ENCODE data around the gene DNAJC12. TPM values are rescaled to one million over a fixed set of nuclear protein-coding genes. Genes with fewer than 3 reads are reported as not detected.
"Not testable (repeated sequence)": the region's sequence is repeated elsewhere in the genome, so short reads cannot be mapped to it uniquely, and the experiment has no call there.

Gene DNAJC12
- total RNA-seq, 2 donors from 2014 or later: not detected

DNA sequence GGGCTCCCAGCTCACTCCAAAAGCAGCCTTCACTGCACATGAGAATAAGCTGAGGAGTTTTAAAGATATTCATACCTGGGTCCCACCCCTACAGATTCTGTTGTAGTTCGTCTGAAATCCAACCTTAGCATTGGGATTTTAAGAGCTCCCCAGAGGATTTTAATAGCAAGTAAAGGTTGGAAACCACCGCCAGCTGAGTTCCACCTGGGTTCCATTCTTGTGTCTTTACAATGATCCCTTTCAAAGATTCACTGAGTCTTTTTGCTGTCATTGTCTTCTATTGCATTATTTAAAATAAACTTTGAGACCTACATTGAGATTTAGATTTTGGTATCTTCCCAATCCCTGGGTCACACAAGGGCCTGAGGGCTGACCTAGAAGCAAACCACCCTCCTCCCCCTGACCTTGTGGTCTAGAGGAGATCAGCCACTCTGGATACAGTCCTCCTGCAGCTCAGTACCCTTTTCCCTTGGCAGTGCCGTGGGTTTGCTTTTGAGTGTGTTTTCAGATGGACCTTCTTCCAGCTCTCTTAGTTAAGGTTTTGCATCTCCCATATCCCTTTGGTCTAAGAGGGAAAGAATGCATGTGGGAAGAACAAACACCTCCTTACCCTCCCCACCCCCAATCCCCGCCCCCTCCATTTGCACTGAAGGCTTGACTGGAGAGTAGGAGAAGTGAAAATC, 23.9 kb upstream of the DNAJC12 start:
- no peaks in the 10 kb centered on the region for H3K9me3 ChIP-seq (ENCODE audit: control insufficient read depth, low read length, poor library complexity, severe bottlenecking)
- DNase-seq: no peak
- H3K27ac Mint-ChIP-seq: no peak overlapping the region
- no peaks in the 10 kb centered on the region for H3K36me3 Mint-ChIP-seq (ENCODE audit: low read depth)
- no peak for ATAC-seq
- no peaks in the 10 kb centered on the region for H3K4me1 Mint-ChIP-seq
- H3K27me3 Mint-ChIP-seq: no peaks in the 10 kb centered on the region
- H3K4me3 Mint-ChIP-seq: no peak overlapping the region

GRCh38 chr10:67858971-67859370, 21.0 kb upstream of the DNAJC12 start:
- Mint-ChIP-seq H3K27me3 (no peaks in the 10 kb centered on the region), H3K4me3 (no peak overlapping the region), H3K4me1 (peaks cover 4% of the 10 kb centered on the region), H3K27ac (no peak overlapping the region), H3K36me3 (ENCODE audit: low read depth) (no peaks in the 10 kb centered on the region)
- no peaks in the 10 kb centered on the region for H3K9me3 ChIP-seq (ENCODE audit: control insufficient read depth, low read length, poor library complexity, severe bottlenecking)
- ATAC-seq (no peak), DNase-seq (no peak)

GRCh38 chr10:67853512-67853911, 15.5 kb upstream of the DNAJC12 start:
- H3K9me3 ChIP-seq (ENCODE audit: control insufficient read depth, low read length, poor library complexity, severe bottlenecking): no peaks in the 10 kb centered on the region
- peaks cover 7% of the 10 kb centered on the region for H3K4me1 Mint-ChIP-seq
- no peak overlapping the region for H3K27ac Mint-ChIP-seq
- H3K36me3 Mint-ChIP-seq (ENCODE audit: low read depth): no peaks in the 10 kb centered on the region
- no peak for DNase-seq
- H3K27me3 Mint-ChIP-seq: no peaks in the 10 kb centered on the region
- ATAC-seq: no peak
- H3K4me3 Mint-ChIP-seq: no peak overlapping the region

- Mint-ChIP-seq H3K27me3 (no peaks in the 10 kb centered on the region), H3K27ac (no peak overlapping the region), H3K36me3 (ENCODE audit: low read depth) (no peaks in the 10 kb centered on the region), H3K4me3 (no peak overlapping the region), H3K4me1 (peaks cover 7% of the 10 kb centered on the region)
- no peaks in the 10 kb centered on the region for H3K9me3 ChIP-seq (ENCODE audit: control insufficient read depth, low read length, poor library complexity, severe bottlenecking)
- ATAC-seq (no peak), DNase-seq (no peak)
Measured at GRCh38 chr10:67852761-67853160, 14.8 kb upstream of the DNAJC12 start.

DNA sequence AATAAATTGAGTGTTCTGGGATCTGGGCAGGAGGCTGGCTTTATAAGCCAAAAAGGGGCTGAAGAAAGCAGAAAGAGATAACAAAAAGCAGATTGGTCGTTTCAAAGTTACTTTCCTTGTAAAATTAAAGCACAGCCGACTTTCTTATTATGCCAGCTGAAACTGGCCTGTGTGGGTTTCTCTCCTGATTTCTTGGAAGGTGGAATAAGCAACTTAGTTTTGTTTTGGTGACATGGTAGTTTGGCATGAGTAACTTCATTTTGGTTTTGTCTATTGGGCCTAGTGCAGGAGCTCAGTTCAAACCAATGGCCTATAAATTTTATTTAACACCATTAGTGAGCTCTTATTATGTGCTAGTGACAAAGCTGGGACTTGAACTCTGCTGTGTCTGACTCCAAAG, 13.2 kb upstream of the DNAJC12 start:
- Mint-ChIP-seq H3K4me3 (peak overlapping the region; percentile 28), H3K4me1 (peaks cover 7% of the 10 kb centered on the region), H3K27ac (peak overlapping the region; percentile 96), H3K36me3 (ENCODE audit: low read depth) (no peaks in the 10 kb centered on the region), H3K27me3 (no peaks in the 10 kb centered on the region)
- ATAC-seq (no peak), DNase-seq (no peak)
- H3K9me3 ChIP-seq (ENCODE audit: control insufficient read depth, low read length, poor library complexity, severe bottlenecking): no peaks in the 10 kb centered on the region

- H3K27ac Mint-ChIP-seq: peak overlapping the region; percentile 96
- no peaks in the 10 kb centered on the region for H3K27me3 Mint-ChIP-seq
Measured at GRCh38 chr10:67849331-67850011, 11.5 kb upstream of the DNAJC12 start.

DNA sequence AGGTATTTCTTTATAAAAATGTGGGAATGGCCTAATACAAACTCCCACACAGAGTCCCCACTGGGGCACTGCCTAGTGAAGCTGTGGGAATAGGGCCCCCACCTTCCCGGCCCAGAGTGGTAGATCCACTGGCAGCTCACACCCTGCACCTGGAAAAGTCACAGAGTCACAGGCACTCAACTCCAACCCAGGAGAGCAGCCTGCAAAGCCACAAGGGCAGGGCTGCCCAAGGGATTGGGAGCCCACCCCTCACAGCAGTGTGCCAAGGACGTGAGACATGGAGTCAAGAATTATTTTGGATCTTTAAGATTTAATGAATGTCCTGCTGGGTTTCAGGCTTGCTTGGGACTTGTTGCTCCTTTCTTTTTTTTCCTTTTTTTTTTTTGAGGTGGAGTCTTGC, 5.3 kb upstream of the DNAJC12 start:
- no peaks in the 10 kb centered on the region for H3K4me1 Mint-ChIP-seq
- H3K27ac Mint-ChIP-seq: no peak overlapping the region
- H3K27me3 Mint-ChIP-seq: no peaks in the 10 kb centered on the region
- no peak for DNase-seq
- H3K4me3 Mint-ChIP-seq: no peak overlapping the region
- H3K9me3 ChIP-seq (ENCODE audit: control insufficient read depth, low read length, poor library complexity, severe bottlenecking): no peaks in the 10 kb centered on the region
- no peak for ATAC-seq
- no peaks in the 10 kb centered on the region for H3K36me3 Mint-ChIP-seq (ENCODE audit: low read depth)

More at GRCh38 chr10:67849331-67850011, 11.5 kb upstream of the DNAJC12 start:
- peak overlapping the region; percentile 93 for H3K4me3 Mint-ChIP-seq
- peak; percentile 99 for ATAC-seq
- peak; percentile 79 to 90 (median 80) for DNase-seq
- H3K36me3 Mint-ChIP-seq (ENCODE audit: low read depth): no peaks in the 10 kb centered on the region
- H3K9me3 ChIP-seq (ENCODE audit: control insufficient read depth, low read length, poor library complexity, severe bottlenecking): no peaks in the 10 kb centered on the region
- H3K4me1 Mint-ChIP-seq: peaks cover 3% of the 10 kb centered on the region

DNA sequence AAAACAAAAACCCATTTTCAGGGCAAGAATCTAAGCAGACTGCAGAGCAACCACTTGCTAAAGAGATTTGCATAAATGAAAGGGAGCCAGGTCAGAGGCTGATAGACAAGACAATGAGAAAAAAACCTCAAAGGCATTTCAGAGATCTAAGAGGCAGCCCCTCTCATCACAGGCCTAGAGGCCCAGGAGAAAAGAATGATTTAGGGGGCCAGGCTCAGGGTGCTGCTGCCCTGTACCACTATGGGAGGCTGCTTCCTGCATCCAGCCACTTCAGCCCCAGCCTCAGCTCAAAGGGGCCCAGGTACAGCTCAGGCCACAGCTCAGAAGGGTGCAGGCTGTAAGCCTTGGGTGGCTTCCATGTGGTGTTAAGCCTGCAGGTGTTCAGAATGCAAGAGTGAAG, 3.7 kb upstream of the DNAJC12 start:
- DNase-seq (no peak), ATAC-seq (no peak)
- H3K4me1 Mint-ChIP-seq: no peaks in the 10 kb centered on the region
- H3K27me3 Mint-ChIP-seq: no peaks in the 10 kb centered on the region
- H3K36me3 Mint-ChIP-seq (ENCODE audit: low read depth): no peaks in the 10 kb centered on the region
- H3K27ac Mint-ChIP-seq: no peak overlapping the region
- no peak overlapping the region for H3K4me3 Mint-ChIP-seq
- no peaks in the 10 kb centered on the region for H3K9me3 ChIP-seq (ENCODE audit: control insufficient read depth, low read length, poor library complexity, severe bottlenecking)

GRCh38 chr10:67839951-67840350, 2.0 kb upstream of the DNAJC12 start:
- Mint-ChIP-seq H3K4me1 (no peaks in the 10 kb centered on the region), H3K36me3 (ENCODE audit: low read depth) (no peaks in the 10 kb centered on the region), H3K27ac (no peak overlapping the region), H3K27me3 (no peaks in the 10 kb centered on the region), H3K4me3 (no peak overlapping the region)
- DNase-seq (no peak), ATAC-seq (no peak)
- no peaks in the 10 kb centered on the region for H3K9me3 ChIP-seq (ENCODE audit: control insufficient read depth, low read length, poor library complexity, severe bottlenecking)

DNA sequence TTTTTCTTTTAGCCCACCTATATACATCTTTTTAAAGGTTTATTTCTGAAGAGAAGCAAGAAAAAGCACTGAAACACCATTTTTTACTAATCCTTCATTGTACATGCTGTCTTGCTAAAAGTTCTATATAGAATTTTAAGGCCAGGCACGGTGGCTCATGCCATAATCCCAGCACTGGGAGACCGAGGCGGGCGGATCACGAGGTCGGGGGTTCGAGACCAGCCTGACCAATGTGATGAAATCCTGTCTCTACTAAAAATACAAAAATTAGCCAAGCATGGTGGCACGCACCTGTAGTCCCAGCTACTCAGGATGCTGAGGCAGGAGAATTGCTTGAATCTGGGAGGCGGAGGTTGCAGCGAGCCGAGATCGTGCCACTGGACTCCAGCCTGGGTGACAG, 1.5 kb upstream of the DNAJC12 start:
- not testable (repeated sequence) for H3K4me3 Mint-ChIP-seq; H3K27me3 Mint-ChIP-seq; H3K9me3 ChIP-seq (ENCODE audit: control insufficient read depth, low read length, poor library complexity, severe bottlenecking); DNase-seq; H3K36me3 Mint-ChIP-seq (ENCODE audit: low read depth); H3K27ac Mint-ChIP-seq; H3K4me1 Mint-ChIP-seq; ATAC-seq

DNA sequence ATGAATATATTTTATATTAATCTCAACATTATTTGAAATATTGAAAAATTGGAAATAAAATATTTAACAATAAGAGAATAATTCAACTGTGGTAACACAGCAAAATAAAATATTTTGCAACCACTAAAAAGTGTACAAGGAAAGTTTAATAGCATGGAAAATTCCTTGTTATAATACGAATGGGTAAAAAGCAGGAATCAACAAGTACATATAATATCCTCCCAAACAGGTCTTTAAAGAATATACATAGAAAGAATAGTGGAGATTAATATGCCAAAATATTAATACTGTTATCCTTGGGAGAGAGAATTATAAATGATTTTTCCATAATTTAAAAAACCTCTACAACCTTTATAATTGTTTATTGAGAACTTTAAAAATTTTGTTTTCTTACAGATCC, 1.0 kb downstream of the DNAJC12 start:
- Mint-ChIP-seq H3K27me3 (no peaks in the 10 kb centered on the region), H3K4me1 (no peaks in the 10 kb centered on the region), H3K27ac (no peak overlapping the region), H3K36me3 (ENCODE audit: low read depth) (no peaks in the 10 kb centered on the region), H3K4me3 (no peak overlapping the region)
- no peak for DNase-seq
- ATAC-seq: no peak
- no peaks in the 10 kb centered on the region for H3K9me3 ChIP-seq (ENCODE audit: control insufficient read depth, low read length, poor library complexity, severe bottlenecking)

GRCh38 chr10:67836488-67836887, 1.5 kb downstream of the DNAJC12 start:
- H3K9me3 ChIP-seq (ENCODE audit: control insufficient read depth, low read length, poor library complexity, severe bottlenecking): no peaks in the 10 kb centered on the region
- no peak overlapping the region for H3K4me3 Mint-ChIP-seq
- DNase-seq: no peak
- no peaks in the 10 kb centered on the region for H3K27me3 Mint-ChIP-seq
- H3K36me3 Mint-ChIP-seq (ENCODE audit: low read depth): no peaks in the 10 kb centered on the region
- H3K4me1 Mint-ChIP-seq: no peaks in the 10 kb centered on the region
- no peak overlapping the region for H3K27ac Mint-ChIP-seq
- no peak for ATAC-seq

DNA sequence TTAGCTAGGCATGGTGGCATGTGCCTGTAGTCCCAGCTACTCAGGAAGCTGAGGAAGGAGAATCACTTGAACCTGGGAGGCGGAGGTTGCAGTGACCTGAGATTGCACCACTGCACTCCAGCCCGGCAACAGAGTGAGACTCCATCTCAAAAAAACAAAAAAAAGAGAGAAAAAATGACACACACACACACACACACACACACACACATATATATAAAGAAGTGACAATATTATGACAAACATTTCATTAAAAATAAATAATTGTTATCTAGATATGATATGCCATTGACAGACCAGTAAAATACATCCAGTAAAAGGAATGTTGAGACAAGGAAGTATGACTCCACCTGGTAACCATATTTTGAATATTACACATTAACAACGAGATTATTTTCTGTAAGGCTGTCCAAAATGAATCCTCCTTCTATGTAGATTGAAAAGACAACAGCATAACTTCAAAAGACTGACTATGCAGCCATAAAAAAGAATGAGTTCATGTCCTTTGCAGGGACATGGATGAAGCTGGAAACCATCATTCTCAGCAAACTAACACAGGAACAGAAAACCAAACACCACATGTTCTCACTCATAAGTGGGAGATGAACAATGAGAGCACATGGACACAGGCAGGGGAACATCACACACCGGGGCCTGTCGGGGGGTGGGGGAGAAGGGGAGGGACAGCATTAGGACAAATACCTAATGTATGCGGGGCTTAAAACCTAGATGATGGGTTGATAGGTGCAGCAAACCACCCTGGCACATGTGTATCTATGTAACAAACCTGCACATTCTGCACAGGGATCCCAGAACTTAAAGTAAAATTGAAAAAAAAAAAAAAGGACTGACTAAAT, 2.2 kb downstream of the DNAJC12 start:
- H3K36me3 Mint-ChIP-seq (ENCODE audit: low read depth); H3K9me3 ChIP-seq (ENCODE audit: control insufficient read depth, low read length, poor library complexity, severe bottlenecking); H3K4me1 Mint-ChIP-seq; DNase-seq; H3K27ac Mint-ChIP-seq; H3K27me3 Mint-ChIP-seq; H3K4me3 Mint-ChIP-seq; ATAC-seq: not testable (repeated sequence)
